ENCODE data around the gene ADAMTSL4. TPM values are rescaled to one million over a fixed set of nuclear protein-coding genes. Genes with fewer than 3 reads are reported as not detected.

The ADAMTSL4 gene
- total RNA-seq, 1 experiment from 2014 or later = 0.87 TPM

DNA sequence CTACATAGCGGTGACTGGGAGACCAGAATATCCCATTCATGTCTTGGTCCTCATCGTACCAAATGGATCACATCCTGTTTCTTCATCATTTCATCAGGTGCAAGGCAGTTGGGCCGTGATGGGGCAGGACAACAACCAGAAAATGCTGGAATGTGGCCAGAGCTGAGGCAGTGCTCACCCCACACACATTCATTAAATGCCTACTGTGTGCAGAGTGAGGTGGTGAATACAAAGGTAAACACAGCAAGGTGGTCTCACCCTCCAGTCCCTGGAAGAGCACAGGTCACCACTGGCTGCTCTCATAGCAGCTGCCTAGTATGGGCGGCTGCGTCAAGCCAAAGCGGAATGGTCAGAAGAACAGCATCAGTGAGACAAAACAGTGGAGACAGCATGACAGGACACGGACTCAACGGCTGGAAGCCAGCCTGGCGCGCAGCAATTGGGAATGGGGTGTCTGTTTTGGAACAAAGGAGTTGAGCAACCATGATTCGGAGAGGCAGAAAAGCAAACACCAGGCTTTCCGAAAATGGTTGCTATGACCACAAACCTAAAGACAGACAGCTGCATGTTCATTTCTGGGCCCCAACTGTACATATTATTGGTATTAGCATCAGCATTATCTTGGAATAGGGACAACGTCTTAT lies 5.6 kb upstream of the ADAMTSL4 start:
- CTCF ChIA-PET = no interaction called here
- Histone ChIP-seq H3K9me2 (replicated peaks; ENCODE audit: low read length) (no peaks in the 10 kb centered on the region), H2AFZ (ENCODE audit: low read length) (no peak overlapping the region), H3K9me3 (ENCODE audit: low read length) (no peaks in the 10 kb centered on the region), H4K20me1 (ENCODE audit: low read length) (no peaks in the 10 kb centered on the region), H3K4me1 (ENCODE audit: insufficient read depth, low read length) (peaks cover 3% of the 10 kb centered on the region; the same call in 1 of the 2 replicates), H3K36me3 (ENCODE audit: low read depth, low read length) (no peaks in the 10 kb centered on the region), H3K4me3 (ENCODE audit: low read length) (no peak overlapping the region), H3K9ac (ENCODE audit: low read length) (no peak overlapping the region), H3K79me2 (ENCODE audit: low read length) (no peaks in the 10 kb centered on the region), H3K27ac (ENCODE audit: low read length) (no peak overlapping the region), H3K4me2 (ENCODE audit: low read length) (no peak overlapping the region), H3F3A (ENCODE audit: low read length, unreplicated experiment) (no peaks in the 10 kb centered on the region), H3K27me3 (ENCODE audit: low read length) (no peaks in the 10 kb centered on the region)
- no peak for TF ChIP-seq EZH2 (IDR thresholded peaks at IDR 0.05; ENCODE audit: low read length, unreplicated experiment)
- intact Hi-C loops (cut with micrococcal nuclease) = no loop called here
- no TSS peak for BruUV-seq (replicated peaks)
- DNase-seq = no peak
- ATAC-seq = no peak
- POLR2A ChIA-PET (ENCODE audit: unreplicated experiment) = interaction anchor here (0.6 kb wide), 1 partner anchor 111 kb away, joined by 3 read pairs; no protein-coding TSS in a partner anchor

DNA sequence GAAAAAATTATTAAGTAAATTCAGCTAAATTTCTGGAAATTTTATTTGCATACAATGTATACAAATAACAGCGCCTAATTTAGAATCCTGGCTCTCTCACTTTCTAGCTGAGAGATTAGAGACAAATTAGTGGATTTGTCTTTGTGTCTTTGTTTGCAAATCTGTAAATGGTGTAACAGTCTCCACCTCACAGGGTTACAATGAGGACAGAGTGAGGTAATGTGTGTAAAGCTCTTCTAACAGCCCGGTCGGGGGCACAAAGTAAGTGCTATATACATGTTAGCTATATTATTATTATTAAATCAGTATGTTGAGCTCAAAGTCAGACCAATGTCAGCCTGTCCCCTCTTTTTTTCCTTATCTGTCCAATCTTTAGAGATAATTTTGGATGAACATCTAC lies 5.0 kb upstream of the ADAMTSL4 start:
- no peaks in the 10 kb centered on the region for H3K79me2 ChIP-seq (ENCODE audit: low read length)
- H3K4me1 ChIP-seq (ENCODE audit: insufficient read depth, low read length) = peaks cover 3% of the 10 kb centered on the region; the same call in 1 of the 2 replicates
- no peak for TF ChIP-seq EZH2 (IDR thresholded peaks at IDR 0.05; ENCODE audit: low read length, unreplicated experiment)
- TF ChIP-seq EZH2phosphoT487 (IDR thresholded peaks at IDR 0.05; ENCODE audit: borderline replicate concordance, low read length) = no peak
- TF ChIP-seq, protein P1, sequence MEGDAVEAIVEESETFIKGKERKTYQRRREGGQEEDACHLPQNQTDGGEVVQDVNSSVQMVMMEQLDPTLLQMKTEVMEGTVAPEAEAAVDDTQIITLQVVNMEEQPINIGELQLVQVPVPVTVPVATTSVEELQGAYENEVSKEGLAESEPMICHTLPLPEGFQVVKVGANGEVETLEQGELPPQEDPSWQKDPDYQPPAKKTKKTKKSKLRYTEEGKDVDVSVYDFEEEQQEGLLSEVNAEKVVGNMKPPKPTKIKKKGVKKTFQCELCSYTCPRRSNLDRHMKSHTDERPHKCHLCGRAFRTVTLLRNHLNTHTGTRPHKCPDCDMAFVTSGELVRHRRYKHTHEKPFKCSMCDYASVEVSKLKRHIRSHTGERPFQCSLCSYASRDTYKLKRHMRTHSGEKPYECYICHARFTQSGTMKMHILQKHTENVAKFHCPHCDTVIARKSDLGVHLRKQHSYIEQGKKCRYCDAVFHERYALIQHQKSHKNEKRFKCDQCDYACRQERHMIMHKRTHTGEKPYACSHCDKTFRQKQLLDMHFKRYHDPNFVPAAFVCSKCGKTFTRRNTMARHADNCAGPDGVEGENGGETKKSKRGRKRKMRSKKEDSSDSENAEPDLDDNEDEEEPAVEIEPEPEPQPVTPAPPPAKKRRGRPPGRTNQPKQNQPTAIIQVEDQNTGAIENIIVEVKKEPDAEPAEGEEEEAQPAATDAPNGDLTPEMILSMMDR (conservative IDR thresholded peaks at IDR 0.05; ENCODE audit: low read depth, low read length) = no peak
- H3K27ac ChIP-seq (ENCODE audit: low read length) = no peak overlapping the region
- ChIA-PET CTCF (no interaction called here), POLR2A (ENCODE audit: unreplicated experiment) (no interaction called here)
- H4K20me1 ChIP-seq (ENCODE audit: low read length) = no peaks in the 10 kb centered on the region
- no peak overlapping the region for H3K4me3 ChIP-seq (ENCODE audit: low read length)
- H3K27me3 ChIP-seq (ENCODE audit: low read length) = no peaks in the 10 kb centered on the region
- no peaks in the 10 kb centered on the region for H3F3A ChIP-seq (ENCODE audit: low read length, unreplicated experiment)
- BruUV-seq (replicated peaks) = no TSS peak
- no peaks in the 10 kb centered on the region for H3K9me3 ChIP-seq (ENCODE audit: low read length)
- H3K9me2 ChIP-seq (replicated peaks; ENCODE audit: low read length) = no peaks in the 10 kb centered on the region
- H3K9ac ChIP-seq (ENCODE audit: low read length) = no peak overlapping the region
- H3K36me3 ChIP-seq (ENCODE audit: low read depth, low read length) = no peaks in the 10 kb centered on the region
- ATAC-seq (no peak), DNase-seq (no peak)
- intact Hi-C loops (cut with micrococcal nuclease) = no loop called here
- H3K4me2 ChIP-seq (ENCODE audit: low read length) = no peak overlapping the region
- no peak overlapping the region for H2AFZ ChIP-seq (ENCODE audit: low read length)

DNA sequence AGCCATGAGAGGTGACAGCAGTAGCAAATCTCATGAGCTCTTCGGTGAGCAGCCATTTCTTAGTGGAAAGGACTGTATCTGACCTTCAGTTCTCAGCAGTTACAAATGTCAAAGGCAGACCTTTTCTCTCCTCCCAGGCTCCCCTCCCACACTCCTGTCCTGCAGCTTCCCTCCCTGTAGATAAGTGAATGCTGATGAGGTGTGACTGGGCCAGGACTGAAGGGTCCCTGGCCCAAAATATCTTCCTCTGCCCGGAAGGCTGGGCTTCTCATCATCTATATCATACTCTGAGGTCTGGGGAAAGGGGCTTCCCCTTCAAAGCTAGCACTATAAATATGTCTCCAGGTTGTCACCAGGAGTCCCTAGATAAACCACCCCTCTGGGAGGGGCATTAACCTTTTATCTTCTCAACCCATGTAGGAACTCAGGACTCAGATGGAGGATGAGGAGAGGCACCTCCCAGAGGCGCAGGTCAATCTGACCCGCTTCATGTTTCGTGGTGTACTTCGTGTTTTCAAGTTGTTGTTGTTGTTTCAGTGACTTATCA lies 3.6 kb upstream of the ADAMTSL4 start:
- intact Hi-C loops (cut with micrococcal nuclease) = loop anchor here (5.0 kb wide), 1 partner anchor 83 kb away; no protein-coding TSS in a partner anchor
- ATAC-seq (no peak), DNase-seq (no peak)
- Histone ChIP-seq H3K27me3 (ENCODE audit: low read length) (no peaks in the 10 kb centered on the region), H3K79me2 (ENCODE audit: low read length) (no peaks in the 10 kb centered on the region), H4K20me1 (ENCODE audit: low read length) (no peaks in the 10 kb centered on the region), H3K4me2 (ENCODE audit: low read length) (no peak overlapping the region), H3F3A (ENCODE audit: low read length, unreplicated experiment) (no peaks in the 10 kb centered on the region), H3K9me3 (ENCODE audit: low read length) (no peaks in the 10 kb centered on the region), H3K36me3 (ENCODE audit: low read depth, low read length) (no peaks in the 10 kb centered on the region), H3K27ac (ENCODE audit: low read length) (no peak overlapping the region), H3K9ac (ENCODE audit: low read length) (no peak overlapping the region), H3K4me3 (ENCODE audit: low read length) (no peak overlapping the region), H2AFZ (ENCODE audit: low read length) (no peak overlapping the region), H3K4me1 (ENCODE audit: insufficient read depth, low read length) (peaks cover 3% of the 10 kb centered on the region; the same call in 1 of the 2 replicates), H3K9me2 (replicated peaks; ENCODE audit: low read length) (no peaks in the 10 kb centered on the region)
- BruUV-seq (replicated peaks) = no TSS peak
- no peak for TF ChIP-seq EZH2 (IDR thresholded peaks at IDR 0.05; ENCODE audit: low read length, unreplicated experiment)
- no peak for TF ChIP-seq EZH2phosphoT487 (IDR thresholded peaks at IDR 0.05; ENCODE audit: borderline replicate concordance, low read length)
- TF ChIP-seq, protein P1 (conservative IDR thresholded peaks at IDR 0.05; ENCODE audit: low read depth, low read length) = no peak
- ChIA-PET POLR2A (ENCODE audit: unreplicated experiment) (no interaction called here), CTCF (no interaction called here)

All from PC-3 (cell line).